Right lobe of liver (tissue), 4 donors: ENCODE data around the gene STAT3.

ENCODE experiments used
- CTCF ChIP-seq, 4 donors: fragments of 200-600 bp in 3 of 4; fragments of 450-650 bp in 1 of 4; IDR thresholded peaks; one replicate each; pipeline versions ENCODE4 v1.5.1 to v1.8.0; 2016 to 2022; ENCODE audit warnings: antibody characterized with exemption in 4 of 4, mild to moderate bottlenecking in 2 of 4
- POLR2A ChIP-seq: fragments of 450-650 bp; IDR thresholded peaks from one replicate; pipeline ENCODE4 v1.6.1; 2017; ENCODE audit warnings: antibody characterized with exemption, mild to moderate bottlenecking
- donor health status: DM: no; HTN: no; CAD: no.
- donor health status: DM: no; HTN: no; CAD: no.
- donor health status: DM: no; HTN: yes; CAD: no.

- TF ChIP-seq CTCF (IDR thresholded peaks at IDR 0.05) = no peak
- TF ChIP-seq POLR2A = no peak
These were observed 7.3 kb downstream of the STAT3 start for GRCh38 chr17:42380935-42381334.
